KOPT-K1 (cell line): ENCODE data around the gene UBALD1.

ENCODE experiments used
- H3K27ac ChIP-seq: fragments of 200-600 bp; sonication (generic); 2 replicates; pipeline ENCODE4 v1.5.1; 2016; ENCODE audit warnings: antibody characterized with exemption, mild to moderate bottlenecking, low read depth, low read length; ENCODE audit not compliant: poor library complexity, severe bottlenecking
- H3K36me3 ChIP-seq: fragments of 200-600 bp; sonication (generic); 2 replicates; pipeline ENCODE4 v1.5.1; 2017; ENCODE audit warnings: antibody characterized with exemption, mild to moderate bottlenecking, low read length, moderate library complexity; ENCODE audit not compliant: insufficient read depth
- H3K9me3 ChIP-seq: fragments of 200-600 bp; sonication (generic); 2 replicates; pipeline ENCODE4 v1.5.1; 2017; ENCODE audit warnings: antibody characterized with exemption, low read length, mild to moderate bottlenecking; ENCODE audit not compliant: insufficient read depth, poor library complexity, severe bottlenecking

UBALD1 gene

DNA sequence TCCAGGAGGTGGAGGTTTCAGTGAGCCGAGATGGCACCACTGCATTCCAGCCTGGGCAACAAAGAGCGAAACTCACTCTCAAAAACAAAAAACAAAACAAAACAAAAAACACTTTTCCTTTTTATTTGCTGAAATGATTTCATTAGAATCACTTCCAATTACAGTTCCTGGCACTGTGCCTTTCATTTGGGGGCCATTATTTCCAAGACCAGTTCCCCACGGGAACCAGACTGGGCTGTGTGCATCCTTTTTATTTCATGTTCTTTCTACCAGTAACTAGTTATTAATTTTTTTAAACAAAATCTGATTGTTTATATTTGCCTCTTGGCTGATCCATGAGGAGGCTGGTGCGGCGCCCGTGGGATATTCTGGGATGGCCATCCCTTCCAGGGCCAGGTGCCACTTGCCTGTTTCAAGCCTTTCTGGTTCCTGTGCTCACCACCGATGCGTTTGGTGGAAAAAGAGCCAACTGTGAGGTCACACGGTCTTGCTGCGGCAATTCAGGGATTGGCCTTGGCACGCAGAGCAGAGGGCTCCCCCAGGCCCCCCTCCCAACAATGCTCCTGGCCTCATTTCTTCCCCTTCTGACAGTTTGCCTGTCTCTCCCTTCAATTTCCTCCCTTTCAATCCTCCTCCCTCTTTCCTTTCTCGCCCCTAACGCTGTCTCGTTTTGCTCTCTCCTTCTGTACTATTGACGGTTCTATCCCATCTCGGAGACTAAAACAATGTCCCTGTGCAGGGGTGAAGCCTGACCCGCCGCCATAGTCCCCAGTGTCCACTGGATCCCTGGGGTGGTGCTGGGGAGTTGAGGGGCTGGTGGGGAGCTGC, 13.4 kb downstream of the UBALD1 start:
- H3K36me3 ChIP-seq: no peaks in the 10 kb centered on the region
- no peak overlapping the region for H3K27ac ChIP-seq
- no peaks in the 10 kb centered on the region for H3K9me3 ChIP-seq

DNA sequence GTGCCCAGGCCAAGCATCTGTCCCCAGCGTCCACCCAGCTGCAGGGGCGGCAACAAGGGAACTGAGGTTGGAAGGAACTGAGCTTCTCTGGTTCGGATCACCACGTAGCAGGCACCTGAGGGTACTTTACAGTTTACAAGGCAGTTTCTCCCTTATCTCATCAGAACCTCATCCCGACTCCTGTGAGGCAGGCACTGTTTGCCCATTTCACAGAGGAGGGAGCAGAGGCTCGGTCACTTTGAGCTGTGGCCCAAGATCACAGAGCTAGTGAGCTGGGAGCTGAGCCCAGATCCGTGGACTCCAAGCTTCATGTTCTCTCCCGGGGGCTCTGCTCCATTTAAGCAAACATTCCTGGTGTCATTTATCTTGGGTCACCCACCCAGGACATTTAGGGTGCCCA, 15.1 kb downstream of the UBALD1 start:
- H3K27ac ChIP-seq: no peak overlapping the region
- no peaks in the 10 kb centered on the region for H3K9me3 ChIP-seq
- no peaks in the 10 kb centered on the region for H3K36me3 ChIP-seq

DNA sequence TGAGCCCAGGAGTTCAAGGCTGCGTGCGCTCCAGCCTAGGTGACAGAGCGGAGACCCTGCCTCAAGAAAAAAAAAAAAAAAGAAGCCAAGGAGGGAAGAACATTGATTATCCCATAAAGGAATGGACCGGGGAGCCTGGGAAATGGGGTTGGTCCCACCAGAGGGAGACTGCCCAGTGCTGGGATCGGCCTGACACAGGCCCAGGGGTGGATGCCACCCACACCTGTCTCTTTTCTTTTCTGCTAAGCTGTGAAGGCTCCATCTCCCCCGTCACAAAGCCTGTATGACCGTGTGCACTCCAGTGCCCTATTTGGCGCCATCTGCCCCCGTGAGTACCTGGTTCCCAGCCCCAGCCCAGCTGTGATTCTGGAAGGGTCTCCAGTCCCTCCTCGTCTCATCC, 15.7 kb downstream of the UBALD1 start:
- Histone ChIP-seq H3K27ac (no peak overlapping the region), H3K36me3 (no peaks in the 10 kb centered on the region), H3K9me3 (no peaks in the 10 kb centered on the region)

DNA sequence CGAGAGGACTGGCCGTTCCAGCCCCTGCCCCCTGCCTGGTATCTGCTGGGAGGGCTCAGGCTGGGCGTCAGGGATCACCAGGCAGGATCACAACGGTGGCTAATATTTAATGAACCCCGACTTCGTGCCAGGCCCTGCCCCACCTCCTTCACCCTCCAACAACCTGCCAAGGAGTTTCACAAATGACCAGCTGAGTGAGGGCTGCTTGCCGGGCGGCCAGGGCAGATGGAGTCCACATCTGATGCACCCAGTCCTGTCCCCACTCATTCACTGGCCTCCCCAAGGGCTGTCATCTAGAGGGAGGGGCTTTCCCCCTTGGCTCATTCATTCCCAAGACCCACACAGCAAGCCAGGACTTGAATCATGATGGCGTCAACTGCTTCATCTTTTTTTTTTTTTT, 17.5 kb downstream of the UBALD1 start:
- Histone ChIP-seq H3K36me3 (no peaks in the 10 kb centered on the region), H3K9me3 (no peaks in the 10 kb centered on the region), H3K27ac (no peak overlapping the region)

DNA sequence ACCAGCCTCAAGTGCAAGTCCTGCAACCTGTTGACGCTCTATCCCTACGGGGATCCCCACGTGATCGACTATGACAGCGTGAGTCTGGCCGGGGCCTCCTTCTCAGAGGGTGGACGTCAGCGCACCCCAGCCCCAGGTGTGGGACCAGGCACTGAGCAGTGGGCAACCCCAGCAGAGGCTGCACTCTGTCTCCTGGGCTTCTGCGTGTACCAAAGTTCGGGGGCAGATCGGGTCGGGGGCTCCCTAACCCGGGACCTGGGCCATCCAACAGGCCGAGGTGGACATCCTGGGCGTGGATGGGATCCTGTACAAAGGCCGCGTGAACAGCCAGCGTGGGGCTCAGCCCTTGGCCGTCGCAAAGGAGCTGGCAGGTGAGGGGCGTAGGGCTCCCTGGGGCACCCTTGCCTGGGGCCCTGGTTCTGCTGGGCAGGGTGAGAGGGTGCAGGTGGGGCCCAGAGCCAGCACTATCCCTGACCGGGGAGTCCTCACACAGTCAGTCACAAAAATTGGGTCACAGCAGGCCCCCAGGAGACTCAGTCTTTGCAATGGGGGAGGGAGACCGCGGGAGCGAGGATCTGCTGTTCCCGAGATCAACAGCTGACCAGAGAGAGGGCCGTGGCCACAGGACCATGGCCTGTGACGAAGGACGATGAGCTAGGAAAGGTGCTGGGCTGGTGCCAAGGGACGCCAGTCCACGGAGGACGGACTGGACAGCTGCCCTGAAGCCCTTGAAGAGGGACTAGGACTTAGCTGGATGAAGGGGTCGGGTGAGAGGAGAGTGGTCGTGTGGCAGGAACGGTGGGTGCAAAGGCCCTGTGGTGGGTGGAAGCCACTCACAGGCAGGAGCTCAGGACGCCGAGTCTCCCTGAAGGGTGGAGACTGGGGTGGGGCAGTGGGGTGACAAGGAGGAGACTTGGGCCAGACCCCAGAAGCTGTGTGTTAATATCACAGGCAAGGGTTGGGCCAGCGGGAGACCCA, 20.0 kb downstream of the UBALD1 start:
- Histone ChIP-seq H3K36me3 (no peaks in the 10 kb centered on the region), H3K9me3 (no peaks in the 10 kb centered on the region), H3K27ac (no peak overlapping the region)

DNA sequence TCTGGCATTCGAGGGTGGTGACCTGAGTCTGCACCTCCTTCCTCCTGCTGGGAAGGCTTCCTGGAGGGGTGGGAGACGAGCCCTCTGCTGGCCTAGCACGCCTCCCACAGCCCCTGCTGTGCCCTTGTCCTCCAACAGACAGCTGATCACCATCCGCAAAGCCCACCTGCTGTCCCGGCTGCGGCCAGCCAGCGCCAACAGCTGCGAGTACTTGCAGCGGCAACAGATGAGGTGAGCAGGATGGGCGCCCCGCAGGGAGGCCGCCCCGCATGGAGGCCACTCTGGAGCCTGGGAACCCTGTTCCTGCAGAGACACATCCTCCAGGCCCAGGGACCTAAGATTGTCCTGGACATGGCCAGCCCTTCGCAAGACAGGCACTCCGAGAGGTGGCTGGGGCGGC, 21.6 kb downstream of the UBALD1 start:
- Histone ChIP-seq H3K27ac (no peak overlapping the region), H3K36me3 (no peaks in the 10 kb centered on the region), H3K9me3 (peaks cover 10% of the 10 kb centered on the region)

DNA sequence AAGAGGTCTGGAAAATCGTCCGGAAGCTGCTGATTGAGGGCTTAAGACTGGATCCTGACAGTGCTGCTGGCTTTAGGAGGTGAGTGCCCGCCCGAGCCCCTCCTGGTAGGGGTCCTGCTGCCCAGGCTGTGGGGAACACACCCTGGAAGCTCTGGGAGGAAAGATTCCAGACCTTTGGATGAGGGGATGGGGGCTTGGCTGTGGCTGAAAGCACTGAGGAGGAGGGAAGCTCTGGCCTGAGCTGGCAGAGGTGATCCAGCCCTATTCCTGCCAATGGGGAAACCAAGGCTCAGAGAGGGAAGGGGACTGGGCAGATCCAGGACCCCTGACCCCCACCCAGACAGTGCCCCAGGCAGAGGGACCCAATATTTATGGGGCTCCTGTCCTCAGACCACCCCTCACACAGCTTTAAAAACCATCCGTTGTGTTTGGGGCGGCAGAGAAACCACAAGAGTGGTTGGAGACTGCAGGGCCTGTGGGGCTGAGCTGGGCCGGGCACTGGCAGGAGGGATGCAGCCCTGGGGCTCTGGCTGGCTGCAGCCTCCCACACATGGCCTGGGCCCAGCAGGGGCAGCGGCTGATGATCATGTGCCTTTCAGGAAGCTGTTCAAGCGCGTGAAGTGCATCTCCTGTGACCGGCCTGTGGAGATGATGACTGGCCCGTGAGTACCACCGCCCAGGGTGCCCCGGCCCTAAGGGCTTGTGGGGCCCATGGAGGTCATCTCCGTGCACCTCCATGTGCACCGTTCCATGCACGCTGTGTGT, 22.8 kb downstream of the UBALD1 start:
- Histone ChIP-seq H3K36me3 (no peaks in the 10 kb centered on the region), H3K27ac (no peak overlapping the region), H3K9me3 (peaks cover 14% of the 10 kb centered on the region)

DNA sequence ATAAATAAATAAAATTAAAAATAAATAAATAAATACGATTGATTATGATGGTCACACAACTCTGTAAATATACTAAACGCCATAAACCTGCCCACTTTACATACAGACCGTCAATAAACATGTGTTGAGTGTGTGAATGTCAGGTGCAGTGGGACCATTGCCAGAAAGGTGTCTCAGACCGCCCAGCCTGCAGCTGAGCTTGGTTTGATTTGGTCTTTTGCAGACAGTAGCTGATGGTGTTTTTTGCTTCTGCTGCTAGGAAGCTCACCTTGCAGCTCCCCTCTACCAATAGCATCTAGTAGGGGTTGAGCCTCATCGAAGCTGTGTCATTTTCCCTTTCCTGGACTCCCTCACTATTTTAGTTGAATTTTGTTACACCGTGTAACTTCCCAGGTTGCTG, 23.5 kb downstream of the UBALD1 start:
- Histone ChIP-seq H3K9me3 (peaks cover 14% of the 10 kb centered on the region), H3K27ac (no peak overlapping the region), H3K36me3 (no peaks in the 10 kb centered on the region)

DNA sequence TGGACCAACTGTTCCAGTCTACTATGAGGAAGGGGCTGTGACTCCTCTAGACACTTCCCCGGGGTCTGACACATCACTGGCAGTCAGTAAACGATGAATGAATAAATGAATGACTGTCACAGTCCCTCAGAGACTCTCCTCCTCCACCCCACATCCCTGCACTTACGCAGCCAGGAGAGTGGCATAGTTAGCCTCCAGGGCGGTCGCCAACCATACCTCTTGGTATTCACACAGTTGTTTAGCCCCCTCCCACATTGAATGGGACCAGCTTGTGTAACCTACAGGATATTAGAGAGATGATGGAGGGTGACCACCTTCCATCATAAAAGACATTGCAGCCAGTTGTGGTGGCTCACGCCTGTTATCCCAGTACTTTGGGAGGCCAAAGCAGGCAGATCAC, 25.7 kb downstream of the UBALD1 start:
- Histone ChIP-seq H3K36me3 (no peaks in the 10 kb centered on the region), H3K27ac (no peak overlapping the region), H3K9me3 (peaks cover 14% of the 10 kb centered on the region)

DNA sequence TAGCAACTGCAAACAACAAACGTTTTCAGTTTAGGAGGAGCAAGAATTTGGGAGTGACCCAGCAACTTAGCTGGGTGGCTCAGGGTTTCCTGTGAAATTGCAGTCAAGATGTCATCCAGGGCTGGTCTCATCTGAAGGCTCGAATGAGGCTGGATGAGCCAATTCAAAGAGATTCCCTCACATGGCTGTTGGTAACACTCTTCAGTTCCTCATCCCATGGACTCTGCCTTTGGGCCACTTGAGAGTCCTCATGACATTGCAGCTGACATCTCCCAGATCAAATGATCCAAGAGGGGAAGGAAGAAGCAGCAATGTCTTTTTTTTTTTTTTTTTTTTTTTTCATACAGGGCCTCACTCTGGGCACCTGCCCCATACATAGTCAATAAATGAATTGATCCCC, 26.3 kb downstream of the UBALD1 start:
- Histone ChIP-seq H3K36me3 (no peaks in the 10 kb centered on the region), H3K27ac (no peak overlapping the region), H3K9me3 (peaks cover 14% of the 10 kb centered on the region)

DNA sequence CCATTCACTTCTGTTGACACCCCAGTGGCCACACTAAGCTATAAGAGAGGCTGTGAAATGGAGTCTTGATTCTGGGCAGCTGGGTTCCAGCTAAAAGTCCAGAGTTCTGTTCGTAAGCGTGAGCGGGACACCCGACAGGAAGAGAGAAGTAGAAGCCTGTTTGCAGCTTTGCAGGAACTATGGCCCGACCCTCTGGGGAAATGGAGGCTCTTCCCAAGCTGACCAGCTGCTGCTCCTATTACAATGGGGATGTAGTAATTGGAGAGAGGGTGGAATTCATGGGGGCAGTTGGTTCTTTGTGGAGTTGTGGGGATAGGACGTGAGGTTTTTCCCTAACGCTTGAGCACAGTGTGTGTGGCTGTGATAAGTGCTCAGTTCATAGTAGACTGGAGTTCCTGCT, 28.4 kb downstream of the UBALD1 start:
- Histone ChIP-seq H3K9me3 (peaks cover 14% of the 10 kb centered on the region), H3K27ac (no peak overlapping the region), H3K36me3 (no peaks in the 10 kb centered on the region)

DNA sequence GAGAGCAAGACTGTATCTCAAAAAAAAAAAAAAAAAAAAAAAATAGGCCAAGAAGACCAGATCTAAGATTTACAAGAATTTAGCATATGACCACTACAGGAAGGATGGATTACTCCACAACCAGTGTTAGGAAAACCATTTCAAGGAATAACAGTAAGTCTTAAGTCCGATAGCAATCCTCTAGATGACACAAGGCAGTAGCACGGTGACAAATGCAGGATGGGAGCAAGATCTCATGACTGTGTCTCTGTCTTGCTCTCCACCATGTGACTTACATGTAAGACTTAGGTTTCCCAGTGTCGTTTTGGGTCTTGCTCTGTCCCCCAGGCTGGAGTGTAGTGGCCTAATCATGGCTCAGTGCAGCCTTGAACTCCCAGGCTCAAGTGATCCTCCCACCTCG, 30.8 kb downstream of the UBALD1 start:
- Histone ChIP-seq H3K27ac (no peak overlapping the region), H3K9me3 (peaks cover 12% of the 10 kb centered on the region), H3K36me3 (no peaks in the 10 kb centered on the region)

DNA sequence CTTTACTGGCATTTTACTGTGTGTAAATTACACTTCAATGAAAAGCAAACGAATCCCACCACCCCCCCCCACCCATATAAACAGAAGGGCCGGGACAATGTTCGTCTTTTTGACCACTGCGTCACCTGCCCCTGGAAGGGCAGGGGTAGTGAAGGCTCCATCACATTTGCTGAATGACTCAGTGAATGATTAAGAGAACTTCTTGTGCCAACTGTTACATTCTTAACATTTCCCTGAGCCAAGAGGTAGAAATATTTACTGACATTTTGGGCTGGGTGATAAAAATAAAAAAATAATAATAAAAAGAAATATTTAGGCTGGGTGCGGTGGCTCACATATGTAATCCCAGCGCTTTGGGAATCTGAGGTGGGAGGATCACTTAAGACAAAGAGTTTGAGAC, 34.4 kb downstream of the UBALD1 start:
- Histone ChIP-seq H3K9me3 (no peaks in the 10 kb centered on the region), H3K27ac (no peak overlapping the region), H3K36me3 (no peaks in the 10 kb centered on the region)

DNA sequence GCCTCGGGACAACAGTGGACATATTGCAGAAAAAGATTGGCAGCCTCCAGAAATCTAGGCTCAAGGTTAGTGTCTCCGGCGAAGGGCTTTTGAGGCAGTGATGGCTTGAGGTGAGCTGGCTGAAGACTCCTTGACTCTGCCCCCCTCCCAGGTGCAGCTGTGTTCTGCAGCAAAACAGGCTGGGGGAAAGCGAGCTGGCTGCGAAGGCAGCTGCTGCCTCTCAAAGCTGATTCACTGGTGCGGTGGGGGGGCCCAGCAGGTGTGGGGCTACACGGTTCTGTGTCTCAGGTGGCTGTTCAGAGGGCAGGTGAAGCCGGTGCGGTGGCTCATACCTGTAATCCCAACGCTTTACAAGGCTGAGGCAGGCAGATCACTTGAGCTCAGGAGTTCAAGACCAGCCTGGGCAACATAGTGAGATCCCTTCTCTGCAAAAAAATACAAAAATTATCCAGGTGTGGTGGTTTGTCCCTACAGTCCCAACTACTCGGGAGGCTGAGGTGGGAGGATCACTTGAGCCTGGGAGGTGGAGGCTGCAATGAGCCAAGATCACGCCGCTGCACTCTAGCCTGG, 35.6 kb downstream of the UBALD1 start:
- no peaks in the 10 kb centered on the region for H3K36me3 ChIP-seq
- no peaks in the 10 kb centered on the region for H3K9me3 ChIP-seq
- no peak overlapping the region for H3K27ac ChIP-seq

DNA sequence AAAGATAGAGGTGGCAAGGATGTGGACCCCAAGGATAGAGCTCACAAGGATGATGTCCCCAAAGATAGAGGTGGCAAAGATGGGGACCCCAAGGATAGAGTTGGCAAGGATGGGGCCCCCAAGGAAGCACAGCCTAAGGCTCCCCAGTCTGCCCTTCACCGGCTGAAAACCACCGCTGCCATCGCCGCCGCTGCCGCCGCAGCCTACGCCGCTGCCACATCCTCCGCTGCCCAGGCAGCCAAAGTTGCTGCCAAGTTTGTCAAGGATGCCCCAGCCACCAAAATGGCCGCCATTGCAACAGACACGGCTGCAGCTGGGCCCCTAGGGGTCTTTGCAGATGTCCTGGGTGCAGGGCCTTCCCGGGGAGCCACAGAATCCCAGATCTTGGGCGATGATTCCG, 38.7 kb downstream of the UBALD1 start:
- H3K9me3 ChIP-seq: no peaks in the 10 kb centered on the region
- H3K36me3 ChIP-seq: no peaks in the 10 kb centered on the region
- H3K27ac ChIP-seq: no peak overlapping the region
